AG09309 (cell line): ENCODE measurements around the gene TMEM132D.

Source experiments
- DNase-seq: peaks from one replicate; pipeline ENCODE4 v3.0.0-alpha.2; 2010; ENCODE audit warnings: low read depth
- H3K4me3 ChIP-seq: 2 replicates; pipeline ENCODE4 v1.5.1; 2011; ENCODE audit warnings: mild to moderate bottlenecking, low read depth, low read length, moderate library complexity; ENCODE audit not compliant: control insufficient read depth
- TF ChIP-seq, protein P1 (sequence below): IDR thresholded peaks from 2 replicates; pipeline ENCODE4 v1.5.1; 2011; ENCODE audit warnings: mild to moderate bottlenecking, low read depth, low read length, inconsistent platforms; ENCODE audit not compliant: insufficient read depth, control insufficient read depth; ENCODE audit errors: missing control alignments

The TMEM132D gene

DNA sequence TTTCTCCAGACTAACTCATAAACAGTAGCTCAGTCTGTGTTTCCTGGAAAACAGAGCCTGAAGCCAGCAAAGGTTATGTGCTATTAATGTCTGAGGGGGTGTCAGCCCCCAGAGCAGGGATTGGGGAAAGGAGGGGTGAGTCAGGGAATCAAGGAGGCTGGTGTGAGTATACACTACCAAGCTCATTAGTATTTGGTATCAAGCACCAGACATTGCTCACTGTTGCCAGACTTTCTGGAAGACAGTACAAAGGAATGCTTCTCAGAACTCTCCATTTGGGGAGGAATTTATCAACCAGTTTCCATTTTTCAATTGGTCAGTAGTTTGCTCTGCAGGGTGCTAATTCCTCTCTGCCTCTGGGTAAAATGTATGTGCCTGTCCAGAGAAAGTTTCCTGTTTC lies 607.2 kb downstream of the TMEM132D start:
- TF ChIP-seq, protein P1, sequence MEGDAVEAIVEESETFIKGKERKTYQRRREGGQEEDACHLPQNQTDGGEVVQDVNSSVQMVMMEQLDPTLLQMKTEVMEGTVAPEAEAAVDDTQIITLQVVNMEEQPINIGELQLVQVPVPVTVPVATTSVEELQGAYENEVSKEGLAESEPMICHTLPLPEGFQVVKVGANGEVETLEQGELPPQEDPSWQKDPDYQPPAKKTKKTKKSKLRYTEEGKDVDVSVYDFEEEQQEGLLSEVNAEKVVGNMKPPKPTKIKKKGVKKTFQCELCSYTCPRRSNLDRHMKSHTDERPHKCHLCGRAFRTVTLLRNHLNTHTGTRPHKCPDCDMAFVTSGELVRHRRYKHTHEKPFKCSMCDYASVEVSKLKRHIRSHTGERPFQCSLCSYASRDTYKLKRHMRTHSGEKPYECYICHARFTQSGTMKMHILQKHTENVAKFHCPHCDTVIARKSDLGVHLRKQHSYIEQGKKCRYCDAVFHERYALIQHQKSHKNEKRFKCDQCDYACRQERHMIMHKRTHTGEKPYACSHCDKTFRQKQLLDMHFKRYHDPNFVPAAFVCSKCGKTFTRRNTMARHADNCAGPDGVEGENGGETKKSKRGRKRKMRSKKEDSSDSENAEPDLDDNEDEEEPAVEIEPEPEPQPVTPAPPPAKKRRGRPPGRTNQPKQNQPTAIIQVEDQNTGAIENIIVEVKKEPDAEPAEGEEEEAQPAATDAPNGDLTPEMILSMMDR: no peak
- no peak overlapping the region for H3K4me3 ChIP-seq
- DNase-seq: no peak

DNA sequence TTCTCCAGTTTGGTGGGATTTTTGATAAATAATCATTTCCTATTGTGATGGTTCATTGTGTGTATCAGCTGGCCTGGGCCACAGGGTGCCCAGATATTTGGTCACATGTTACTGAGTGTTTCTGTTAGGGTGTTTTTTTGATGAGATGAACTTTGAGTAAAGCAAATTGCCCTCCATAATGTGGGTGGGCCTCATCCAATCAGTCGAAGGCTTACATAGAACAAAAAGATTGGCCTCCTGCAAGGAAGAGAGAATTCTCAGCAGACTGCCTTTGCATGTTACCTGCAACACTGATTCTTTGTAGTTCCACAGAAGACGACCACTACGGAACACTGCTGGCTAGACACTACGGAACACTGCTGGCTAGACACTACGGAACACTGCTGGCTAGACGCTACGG lies 609.0 kb downstream of the TMEM132D start:
- DNase-seq: no peak

DNA sequence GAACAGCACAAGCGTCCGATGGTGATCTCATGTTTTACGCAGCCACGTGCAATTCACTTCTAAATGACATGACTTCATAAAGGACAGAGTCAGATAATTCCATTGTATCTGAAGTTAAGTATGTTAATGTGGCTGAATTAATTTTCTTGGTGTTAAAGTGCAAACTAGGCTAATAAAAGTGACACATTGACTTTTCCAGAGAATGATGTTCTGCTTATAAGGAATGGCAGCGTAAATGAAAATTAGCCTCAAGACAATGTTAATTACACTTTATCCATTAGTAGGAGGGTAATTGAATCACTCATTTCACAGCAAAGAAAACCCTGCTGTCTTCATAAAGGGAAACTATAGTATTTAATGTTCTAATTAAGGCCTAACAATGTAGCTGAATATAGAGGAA lies 624.1 kb downstream of the TMEM132D start:
- TF ChIP-seq, protein P1: no peak
- no peak for DNase-seq
- H3K4me3 ChIP-seq: no peak overlapping the region

More for the DNA sequence above, 609.0 kb downstream of the TMEM132D start:
- TF ChIP-seq, protein P1: no peak
- no peak overlapping the region for H3K4me3 ChIP-seq

DNA sequence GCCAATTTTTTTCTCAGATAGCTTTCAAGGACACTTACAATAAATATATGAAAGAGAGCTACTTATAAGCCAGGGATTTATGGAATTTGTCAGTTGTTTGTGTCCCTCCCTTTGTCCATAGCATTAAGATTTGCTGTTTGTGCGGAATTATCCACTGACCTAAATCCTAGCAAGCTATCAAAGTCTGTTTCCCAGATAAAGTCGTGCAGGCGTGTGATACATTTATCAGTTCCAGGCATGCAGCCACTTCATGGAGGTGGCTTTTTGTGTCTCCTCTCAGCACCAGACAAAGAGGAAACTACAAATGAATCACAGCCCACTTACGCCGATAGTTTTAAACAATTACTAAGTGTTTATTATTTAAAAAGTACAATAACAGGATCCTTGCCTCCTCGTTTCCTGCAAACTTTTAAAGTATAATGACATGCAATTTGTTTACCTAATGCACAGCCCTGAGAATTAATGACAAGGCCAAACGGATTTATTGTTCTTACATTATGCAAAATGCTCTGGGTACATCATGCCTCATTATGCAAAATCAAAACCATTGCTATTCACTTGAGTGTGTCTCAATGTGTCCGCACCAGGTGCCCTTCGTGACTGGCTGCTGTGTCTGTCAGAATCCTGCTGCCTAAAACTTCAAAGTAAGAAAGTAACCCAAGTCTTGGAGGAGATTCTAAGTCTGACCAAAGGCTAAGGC lies 627.3 kb downstream of the TMEM132D start:
- TF ChIP-seq, protein P1: no peak
- no peak for DNase-seq
- H3K4me3 ChIP-seq: no peak overlapping the region

DNA sequence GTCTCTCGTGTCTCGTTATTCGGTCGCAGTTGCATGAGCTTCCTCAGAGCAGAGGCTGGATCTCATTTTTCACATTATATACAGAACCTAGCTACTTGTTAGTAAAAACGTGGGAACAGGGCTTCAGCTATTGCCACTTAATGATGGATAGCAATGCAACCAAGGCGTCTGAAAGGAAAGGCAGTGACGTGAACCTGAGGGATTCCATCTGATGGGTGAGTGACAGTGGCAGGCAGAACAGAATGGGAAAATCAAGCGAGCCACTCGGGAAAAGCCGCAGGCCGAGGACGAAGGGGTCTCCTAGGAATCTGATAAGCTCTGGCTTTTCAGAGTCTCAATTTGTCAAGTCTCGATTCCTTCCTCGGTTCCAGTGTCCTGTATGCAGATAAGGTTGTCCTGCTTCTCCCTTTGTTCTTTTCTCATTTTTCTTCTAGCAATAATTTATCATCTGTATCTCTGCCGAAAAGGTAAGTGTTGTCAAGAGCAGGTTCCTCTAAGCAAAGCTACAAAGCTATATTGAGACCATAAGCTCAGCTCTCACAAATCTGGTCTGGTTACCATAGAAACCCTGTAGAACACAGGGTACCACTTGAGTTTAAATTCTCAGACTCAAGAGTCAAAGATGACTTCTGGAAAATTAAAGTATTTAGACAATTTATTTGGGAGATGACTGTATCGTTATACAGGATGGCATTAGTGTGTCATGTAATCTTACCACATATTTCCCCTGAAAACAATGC lies 633.9 kb downstream of the TMEM132D start:
- H3K4me3 ChIP-seq: no peak overlapping the region
- no peak for DNase-seq
- TF ChIP-seq, protein P1: no peak

DNA sequence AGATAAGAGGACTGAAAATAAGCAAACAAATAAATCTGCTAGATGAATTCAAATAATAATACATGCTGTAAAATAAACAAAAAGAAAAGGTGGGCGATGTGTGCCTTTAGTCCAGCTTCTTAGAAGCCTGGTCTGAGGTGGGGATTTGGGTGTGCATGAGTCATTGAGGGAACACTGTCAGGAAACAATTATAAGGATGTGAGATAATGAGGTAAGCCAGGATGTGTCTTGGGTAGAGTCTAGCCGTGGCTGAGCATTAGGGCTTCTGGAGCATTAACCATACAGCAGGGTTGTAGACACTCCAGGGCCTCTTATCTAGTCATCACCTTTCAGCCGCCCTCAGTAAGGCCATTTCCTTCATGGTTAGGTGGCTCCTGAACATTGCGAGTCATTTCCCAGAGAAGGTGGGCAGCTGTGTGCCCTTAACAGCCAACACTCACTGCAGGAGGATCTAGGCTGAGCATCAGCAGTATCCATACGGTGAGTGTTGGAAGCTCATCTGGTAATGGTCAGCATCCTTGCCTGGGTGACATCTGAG lies 645.0 kb downstream of the TMEM132D start:
- no peak overlapping the region for H3K4me3 ChIP-seq
- no peak for DNase-seq
- TF ChIP-seq, protein P1: no peak
